Esophagus muscularis mucosa (tissue), 3 donors: ENCODE measurements around the gene DBN1.

Experiments used
- CTCF ChIP-seq, 3 experiments: fragments of 200-600 bp in 2 of 3; fragments of 450-650 bp in 1 of 3; sonication (generic) in 2 of 3; IDR thresholded peaks; one replicate each; pipeline ENCODE4 v1.5.1; 2017 to 2019; ENCODE audit warnings: antibody characterized with exemption in 3 of 3, mild to moderate bottlenecking in 2 of 3, moderate library complexity in 1 of 3
- POLR2A ChIP-seq: fragments of 450-650 bp; IDR thresholded peaks from one replicate; pipeline ENCODE4 v1.6.1; 2017; ENCODE audit warnings: antibody characterized with exemption, moderate library complexity, mild to moderate bottlenecking, low read depth
- POLR2AphosphoS5 ChIP-seq, 2 donors: sonication (generic); formaldehyde crosslinking; IDR thresholded peaks; one replicate each; pipeline ENCODE4 v1.6.1; 2017; ENCODE audit warnings: antibody characterized with exemption in 2 of 2

DNA sequence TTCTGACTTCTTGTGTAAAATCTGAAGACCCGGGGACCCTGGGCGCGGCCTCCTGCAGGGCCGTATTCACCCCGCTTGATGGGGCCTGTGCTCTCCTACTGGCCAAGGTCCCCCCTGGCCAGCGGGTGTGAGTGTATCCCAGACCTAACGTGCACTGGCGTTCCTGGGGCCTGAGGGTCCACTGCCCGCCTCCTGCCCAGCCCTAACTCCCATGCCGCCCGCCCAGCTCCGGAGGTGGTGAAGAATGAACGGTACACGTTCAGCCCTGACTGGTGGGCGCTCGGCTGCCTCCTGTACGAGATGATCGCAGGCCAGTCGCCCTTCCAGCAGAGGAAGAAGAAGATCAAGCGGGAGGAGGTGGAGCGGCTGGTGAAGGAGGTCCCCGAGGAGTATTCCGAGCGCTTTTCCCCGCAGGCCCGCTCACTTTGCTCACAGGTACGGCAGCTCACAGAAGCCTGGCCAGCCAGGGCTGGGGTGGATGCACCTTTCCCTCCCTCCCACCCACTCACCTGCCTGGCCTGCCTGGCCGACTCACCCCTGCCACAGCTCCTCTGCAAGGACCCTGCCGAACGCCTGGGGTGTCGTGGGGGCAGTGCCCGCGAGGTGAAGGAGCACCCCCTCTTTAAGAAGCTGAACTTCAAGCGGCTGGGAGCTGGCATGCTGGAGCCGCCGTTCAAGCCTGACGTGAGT is 37.4 kb downstream of the DBN1 start:
- TF ChIP-seq CTCF (IDR thresholded peaks at IDR 0.05) (no peak), POLR2A (no peak), POLR2AphosphoS5 (IDR thresholded peaks at IDR 0.05) (no peak)
